ENCODE data around the gene MZB1.

MZB1 gene

GRCh38 chr5:139385061-139386049, 4.4 kb downstream of the MZB1 start:
- Histone ChIP-seq H3K36me3 (no peaks in the 10 kb centered on the region), H3K27me3 (no peaks in the 10 kb centered on the region), H3K4me3 (ENCODE audit: low read depth, low read length) (no peak overlapping the region), H3K4me1 (peaks cover 19% of the 10 kb centered on the region), H3K9me3 (no peaks in the 10 kb centered on the region)
- TF ChIP-seq CTCF (IDR thresholded peaks at IDR 0.05; ENCODE audit: low read depth, low read length), result no peak
- no peak for DNase-seq

- H3K4me1 ChIP-seq, result peaks cover 19% of the 10 kb centered on the region
- no peaks in the 10 kb centered on the region for H3K9me3 ChIP-seq
- no peak overlapping the region for H3K4me3 ChIP-seq (ENCODE audit: low read depth, low read length)
- no peaks in the 10 kb centered on the region for H3K27me3 ChIP-seq
- DNase-seq, result no peak
- no peaks in the 10 kb centered on the region for H3K36me3 ChIP-seq
- no peak for TF ChIP-seq CTCF (IDR thresholded peaks at IDR 0.05; ENCODE audit: low read depth, low read length)
Observed at GRCh38 chr5:139384591-139385051, 5.1 kb downstream of the MZB1 start.

GRCh38 chr5:139383993-139384590, 5.6 kb downstream of the MZB1 start:
- Histone ChIP-seq H3K4me3 (ENCODE audit: low read depth, low read length) (no peak overlapping the region), H3K4me1 (peaks cover 19% of the 10 kb centered on the region), H3K36me3 (no peaks in the 10 kb centered on the region), H3K27me3 (no peaks in the 10 kb centered on the region), H3K9me3 (no peaks in the 10 kb centered on the region)
- TF ChIP-seq CTCF (IDR thresholded peaks at IDR 0.05; ENCODE audit: low read depth, low read length), result no peak
- no peak for DNase-seq

GRCh38 chr5:139383275-139383992, 6.3 kb downstream of the MZB1 start, which contains the start of gene SLC23A1:
Gene SLC23A1 (minus strand): TSS chr5:139383297. CDS start chr5:139383253, 44 bp downstream.
- peaks cover 19% of the 10 kb centered on the region for H3K4me1 ChIP-seq
- DNase-seq, result no peak
- no peaks in the 10 kb centered on the region for H3K9me3 ChIP-seq
- no peak for TF ChIP-seq CTCF (IDR thresholded peaks at IDR 0.05; ENCODE audit: low read depth, low read length)
- no peak within 1 kb of the TSS for H3K4me3 ChIP-seq (ENCODE audit: low read depth, low read length)
- no peaks in the 10 kb centered on the region for H3K36me3 ChIP-seq
- H3K27me3 ChIP-seq, result no peaks in the 10 kb centered on the region

- Histone ChIP-seq H3K27me3 (no peaks in the 10 kb centered on the region), H3K4me1 (peaks cover 12% of the 10 kb centered on the region), H3K9me3 (no peaks in the 10 kb centered on the region), H3K36me3 (no peaks in the 10 kb centered on the region), H3K4me3 (ENCODE audit: low read depth, low read length) (no peak overlapping the region)
- no peak for TF ChIP-seq CTCF (IDR thresholded peaks at IDR 0.05; ENCODE audit: low read depth, low read length)
- DNase-seq, result no peak
Observed at GRCh38 chr5:139382807-139383206, 6.9 kb downstream of the MZB1 start.
